Hippocampal formation (tissue), 2 donors: ENCODE results near the gene LGR6.

ENCODE experiments used
- DNase-seq, 2 donors: peaks; one replicate each; lab custom pipeline; 2025; lab: John Stamatoyannopoulos, UW

LGR6 gene

GRCh38 chr1:202220733-202221132 is 27.1 kb downstream of the LGR6 start:
- no peak for DNase-seq

- no peak for DNase-seq
Measured at GRCh38 chr1:202221911-202222909, 28.6 kb downstream of the LGR6 start.

- no peak for DNase-seq
Measured at GRCh38 chr1:202223121-202223860, 29.7 kb downstream of the LGR6 start.

GRCh38 chr1:202224453-202224852 is 30.9 kb downstream of the LGR6 start:
- DNase-seq: no peak

GRCh38 chr1:202225131-202225530 is 31.5 kb downstream of the LGR6 start:
- DNase-seq: no peak

- DNase-seq: no peak
Measured at GRCh38 chr1:202227053-202227672, 33.6 kb downstream of the LGR6 start.

GRCh38 chr1:202227997-202228401 is 34.4 kb downstream of the LGR6 start:
- DNase-seq: no peak

GRCh38 chr1:202228484-202229122 is 35.0 kb downstream of the LGR6 start:
- no peak for DNase-seq

- no peak for DNase-seq
Measured at GRCh38 chr1:202229376-202229775, 35.8 kb downstream of the LGR6 start.

- DNase-seq: no peak
Measured at GRCh38 chr1:202230061-202230938, 36.7 kb downstream of the LGR6 start.

GRCh38 chr1:202230939-202231645 is 37.5 kb downstream of the LGR6 start:
- DNase-seq: no peak

GRCh38 chr1:202233171-202233570 is 39.6 kb downstream of the LGR6 start:
- no peak for DNase-seq

GRCh38 chr1:202233804-202234203 is 40.2 kb downstream of the LGR6 start:
- DNase-seq: no peak

GRCh38 chr1:202234331-202235002 is 40.9 kb downstream of the LGR6 start:
- no peak for DNase-seq

GRCh38 chr1:202235003-202235660 is 41.5 kb downstream of the LGR6 start:
- DNase-seq: no peak

- no peak for DNase-seq
Measured at GRCh38 chr1:202235856-202236837, 42.5 kb downstream of the LGR6 start.

GRCh38 chr1:202237052-202237451 is 43.5 kb downstream of the LGR6 start:
- no peak for DNase-seq

GRCh38 chr1:202238914-202239313 is 45.3 kb downstream of the LGR6 start:
- no peak for DNase-seq
